ENCODE measurements around the gene OBSCN.

Gene OBSCN

DNA sequence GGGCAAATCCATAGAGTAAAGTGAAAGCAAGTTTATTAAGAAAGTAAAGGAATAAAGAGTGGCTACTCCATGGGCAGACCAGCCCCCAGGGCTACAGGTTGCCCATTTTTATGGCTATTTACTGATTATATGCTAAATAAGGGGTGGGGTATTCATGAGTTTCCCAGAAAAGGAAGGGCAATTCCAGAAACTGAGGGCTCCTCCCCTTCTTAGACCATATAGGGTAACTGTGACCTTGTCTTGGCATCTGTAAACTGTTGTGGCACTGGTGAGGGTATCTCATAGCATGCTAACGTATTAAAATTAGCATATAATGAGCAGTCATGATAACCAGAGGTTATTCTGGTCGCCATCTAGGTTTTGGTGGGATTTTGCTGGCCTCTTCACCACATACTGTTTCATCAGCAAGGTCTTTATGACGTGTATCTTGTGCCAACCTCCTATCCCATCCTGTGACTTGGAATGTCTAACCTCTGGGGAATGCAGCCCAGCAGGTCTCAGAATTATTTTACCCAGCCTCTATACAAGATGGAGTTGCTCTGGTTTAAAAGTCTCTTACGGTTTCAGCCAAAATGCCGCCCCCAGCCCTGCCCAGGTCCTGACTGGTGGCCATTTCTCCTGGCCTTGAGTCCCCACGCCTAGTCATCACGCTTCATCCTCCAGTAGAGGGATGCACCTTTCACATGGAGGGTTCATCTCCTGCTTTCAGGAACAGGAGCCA, 209.8 kb downstream of the OBSCN start:
- no peak overlapping the region for H3K4me3 ChIP-seq (ENCODE audit: low read length)
- TF ChIP-seq, protein P1, sequence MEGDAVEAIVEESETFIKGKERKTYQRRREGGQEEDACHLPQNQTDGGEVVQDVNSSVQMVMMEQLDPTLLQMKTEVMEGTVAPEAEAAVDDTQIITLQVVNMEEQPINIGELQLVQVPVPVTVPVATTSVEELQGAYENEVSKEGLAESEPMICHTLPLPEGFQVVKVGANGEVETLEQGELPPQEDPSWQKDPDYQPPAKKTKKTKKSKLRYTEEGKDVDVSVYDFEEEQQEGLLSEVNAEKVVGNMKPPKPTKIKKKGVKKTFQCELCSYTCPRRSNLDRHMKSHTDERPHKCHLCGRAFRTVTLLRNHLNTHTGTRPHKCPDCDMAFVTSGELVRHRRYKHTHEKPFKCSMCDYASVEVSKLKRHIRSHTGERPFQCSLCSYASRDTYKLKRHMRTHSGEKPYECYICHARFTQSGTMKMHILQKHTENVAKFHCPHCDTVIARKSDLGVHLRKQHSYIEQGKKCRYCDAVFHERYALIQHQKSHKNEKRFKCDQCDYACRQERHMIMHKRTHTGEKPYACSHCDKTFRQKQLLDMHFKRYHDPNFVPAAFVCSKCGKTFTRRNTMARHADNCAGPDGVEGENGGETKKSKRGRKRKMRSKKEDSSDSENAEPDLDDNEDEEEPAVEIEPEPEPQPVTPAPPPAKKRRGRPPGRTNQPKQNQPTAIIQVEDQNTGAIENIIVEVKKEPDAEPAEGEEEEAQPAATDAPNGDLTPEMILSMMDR (conservative IDR thresholded peaks at IDR 0.05; ENCODE audit: low read depth, low read length) = no peak
- DNase-seq (ENCODE audit: low read depth) = no peak

DNA sequence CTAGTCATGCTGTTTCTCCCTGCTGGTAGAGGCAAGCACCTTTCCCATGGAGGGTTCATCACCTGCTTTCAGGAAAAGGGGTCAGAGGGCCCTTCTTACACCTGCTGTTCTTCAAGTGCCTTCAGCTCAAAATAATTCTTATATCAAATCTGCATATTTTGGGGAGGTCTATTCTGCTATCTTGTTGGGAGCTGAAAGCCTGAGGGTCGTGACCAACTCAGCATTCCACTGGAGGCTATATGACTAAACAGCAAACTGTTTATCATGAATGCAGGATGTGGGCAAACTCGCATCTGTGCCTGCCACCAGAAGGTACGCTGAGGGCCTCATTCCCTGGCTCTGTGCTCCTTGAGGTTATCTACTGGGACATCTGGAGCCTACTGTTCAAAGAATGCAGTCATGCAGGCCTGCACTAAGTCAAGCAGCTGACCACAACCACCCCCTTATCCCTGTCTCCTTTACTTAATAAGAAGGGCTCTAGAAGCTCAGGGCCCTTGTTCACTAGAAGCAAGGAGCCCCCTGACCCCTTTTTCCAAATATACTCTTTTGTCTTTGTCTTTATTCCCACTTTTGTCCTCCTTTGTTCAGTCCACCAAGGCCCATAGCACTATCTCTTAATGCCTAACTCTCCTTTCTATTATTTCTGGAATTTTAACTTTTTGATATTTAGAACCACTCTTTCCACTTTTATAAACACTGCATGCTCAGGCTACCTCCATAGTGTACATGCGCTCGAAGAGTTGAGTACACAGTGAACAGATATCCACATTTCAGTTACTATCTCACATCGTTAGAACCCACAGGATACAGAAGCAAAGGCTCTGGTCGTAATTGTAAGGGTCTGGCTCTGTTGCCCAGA, 213.4 kb downstream of the OBSCN start:
- H3K4me3 ChIP-seq (ENCODE audit: low read length) = no peak overlapping the region
- DNase-seq (ENCODE audit: low read depth) = no peak
- TF ChIP-seq, protein P1 (conservative IDR thresholded peaks at IDR 0.05; ENCODE audit: low read depth, low read length) = no peak

DNA sequence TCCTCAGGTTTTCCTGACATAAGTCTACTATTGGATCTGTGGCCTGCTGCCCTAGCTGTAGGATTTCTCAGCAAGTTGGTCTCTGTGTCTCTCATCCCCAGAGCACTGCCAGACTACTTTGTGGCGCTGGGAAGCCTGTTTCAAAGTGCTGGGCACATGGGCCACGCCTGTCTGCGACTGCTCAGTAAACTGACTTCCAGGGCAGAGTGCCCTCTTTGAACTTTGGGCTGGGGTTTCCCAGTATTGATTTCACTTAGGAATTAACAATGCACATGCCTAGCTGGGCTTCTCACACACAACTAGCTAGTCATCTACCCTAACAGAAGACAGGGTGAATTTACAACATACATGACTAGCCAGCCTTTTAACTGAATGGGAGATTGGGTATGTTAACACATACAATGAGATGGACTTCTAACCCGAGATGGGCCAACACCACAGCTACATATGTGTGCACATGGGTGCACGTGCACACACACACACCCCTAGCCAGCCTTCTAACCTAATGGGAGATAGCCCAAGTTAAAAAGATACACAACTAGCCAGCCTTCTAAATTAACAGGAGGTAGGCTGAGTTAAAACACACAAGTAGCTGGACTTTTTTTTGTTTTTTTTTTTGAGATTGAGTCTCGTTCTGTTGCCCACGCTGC, 215.7 kb downstream of the OBSCN start:
- no peak for DNase-seq (ENCODE audit: low read depth)
- no peak overlapping the region for H3K4me3 ChIP-seq (ENCODE audit: low read length)
- TF ChIP-seq, protein P1 (conservative IDR thresholded peaks at IDR 0.05; ENCODE audit: low read depth, low read length) = no peak

DNA sequence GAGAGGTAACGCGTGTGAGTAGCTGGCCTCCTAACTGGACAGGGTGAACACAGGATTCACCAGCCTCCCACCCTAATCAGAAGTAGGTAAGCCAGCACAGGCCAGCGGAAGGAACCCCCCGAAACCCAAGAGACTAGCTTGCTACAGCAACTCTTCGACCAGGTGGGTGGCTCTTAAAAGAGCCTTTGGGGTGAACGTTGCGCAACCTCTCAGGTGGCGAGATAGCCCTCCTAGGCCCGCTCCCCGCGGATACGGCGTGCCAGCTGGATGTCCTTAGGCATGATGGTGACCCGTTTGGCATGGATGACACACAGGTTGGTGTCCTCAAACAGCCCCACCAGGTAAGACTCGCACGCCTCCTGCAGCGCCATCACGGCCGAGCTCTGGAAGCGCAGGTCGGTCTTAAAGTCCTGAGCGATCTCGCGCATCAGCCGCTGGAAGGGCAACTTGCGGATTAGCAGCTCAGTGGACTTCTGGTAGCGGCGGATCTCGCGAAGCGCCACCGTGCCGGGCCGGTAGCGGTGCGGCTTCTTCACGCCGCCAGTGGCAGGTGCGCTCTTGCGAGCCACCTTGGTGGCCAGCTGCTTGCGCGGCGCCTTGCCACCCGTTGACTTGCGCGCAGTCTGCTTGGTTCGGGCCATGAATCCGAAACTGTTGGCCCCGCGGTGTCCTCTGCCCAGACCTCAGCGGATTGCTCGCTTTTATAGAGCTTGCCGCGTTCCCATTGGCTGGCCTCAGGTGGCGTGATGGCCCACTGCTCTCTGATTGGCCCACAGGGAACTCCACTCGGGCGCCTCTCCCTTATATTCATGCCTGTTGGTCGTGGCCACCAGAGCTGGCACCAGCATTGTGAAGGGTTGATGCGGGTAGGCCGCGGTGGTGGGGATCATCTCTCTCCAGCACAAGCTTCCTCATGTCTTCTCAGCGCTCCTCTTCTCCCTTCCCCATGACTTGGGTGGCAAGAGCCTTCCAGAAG, 217.1 kb downstream of the OBSCN start:
- TF ChIP-seq, protein P1 (conservative IDR thresholded peaks at IDR 0.05; ENCODE audit: low read depth, low read length) = no peak
- no peak for DNase-seq (ENCODE audit: low read depth)
- no peak overlapping the region for H3K4me3 ChIP-seq (ENCODE audit: low read length)

DNA sequence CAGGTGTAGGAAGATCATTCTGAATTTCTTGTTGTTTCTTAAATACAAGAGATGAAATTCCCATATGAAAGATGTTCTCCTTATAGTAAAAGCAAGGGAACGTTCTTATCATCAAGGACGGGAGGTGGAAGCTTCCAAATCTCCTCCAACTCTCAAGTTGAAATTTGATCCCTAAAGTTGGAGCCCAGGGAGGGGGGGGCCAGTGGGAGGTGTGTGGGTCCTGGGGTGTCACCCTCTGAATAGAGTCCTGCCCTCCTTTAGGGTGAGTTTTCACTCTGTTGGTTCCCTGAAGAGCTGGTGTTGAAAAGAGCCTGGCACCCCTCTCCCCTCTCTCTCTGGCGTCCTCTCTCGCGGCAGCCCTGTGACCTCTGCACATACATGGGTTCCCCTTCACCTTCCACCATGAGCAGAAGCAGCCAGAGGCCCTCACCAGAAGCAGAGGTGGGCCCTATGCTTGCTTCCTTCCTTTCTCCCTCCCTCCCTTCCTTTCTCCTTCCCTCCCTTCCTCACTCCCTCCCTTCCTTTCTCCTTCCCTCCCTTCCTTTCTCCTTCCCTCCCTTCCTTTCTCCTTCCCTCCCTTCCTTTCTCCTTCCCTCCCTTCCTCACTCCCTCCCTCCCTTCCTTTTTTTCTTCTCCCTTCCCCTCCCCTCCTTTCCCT, 218.8 kb downstream of the OBSCN start:
- DNase-seq (ENCODE audit: low read depth) = no peak
- H3K4me3 ChIP-seq (ENCODE audit: low read length) = no peak overlapping the region
- TF ChIP-seq, protein P1 (conservative IDR thresholded peaks at IDR 0.05; ENCODE audit: low read depth, low read length) = no peak

DNA sequence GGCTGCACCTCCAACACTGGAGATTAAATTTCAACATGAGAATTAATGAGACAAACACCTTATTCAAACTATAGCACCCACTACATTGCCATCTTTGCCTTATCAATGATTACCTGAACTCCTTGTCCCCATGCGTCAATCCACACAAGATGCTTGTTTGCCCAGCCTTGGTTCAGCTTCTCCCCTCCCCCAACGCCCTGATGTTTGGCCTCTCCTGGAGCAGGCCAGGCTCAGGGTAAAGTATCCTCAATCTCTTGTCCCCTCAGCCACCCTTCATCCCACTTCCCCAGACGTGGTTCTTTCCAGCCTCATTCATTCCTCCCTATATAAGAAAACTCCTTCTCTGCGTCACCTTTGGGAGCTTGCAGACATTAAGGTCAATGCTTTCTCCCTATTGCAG, 220.6 kb downstream of the OBSCN start:
- TF ChIP-seq, protein P1 (conservative IDR thresholded peaks at IDR 0.05; ENCODE audit: low read depth, low read length) = no peak
- DNase-seq (ENCODE audit: low read depth) = no peak
- no peak overlapping the region for H3K4me3 ChIP-seq (ENCODE audit: low read length)

All from retinal pigment epithelial cell (primary cell).